ENCODE measurements around the gene SDHAF1. TPM values are rescaled to one million over a fixed set of nuclear protein-coding genes. Genes with fewer than 3 reads are reported as not detected.
"Not testable (repeated sequence)": the region's sequence is repeated elsewhere in the genome, so short reads cannot be mapped to it uniquely, and the experiment has no call there.

Gene SDHAF1
- total RNA-seq, 1 donor: 8.3 TPM

DNA sequence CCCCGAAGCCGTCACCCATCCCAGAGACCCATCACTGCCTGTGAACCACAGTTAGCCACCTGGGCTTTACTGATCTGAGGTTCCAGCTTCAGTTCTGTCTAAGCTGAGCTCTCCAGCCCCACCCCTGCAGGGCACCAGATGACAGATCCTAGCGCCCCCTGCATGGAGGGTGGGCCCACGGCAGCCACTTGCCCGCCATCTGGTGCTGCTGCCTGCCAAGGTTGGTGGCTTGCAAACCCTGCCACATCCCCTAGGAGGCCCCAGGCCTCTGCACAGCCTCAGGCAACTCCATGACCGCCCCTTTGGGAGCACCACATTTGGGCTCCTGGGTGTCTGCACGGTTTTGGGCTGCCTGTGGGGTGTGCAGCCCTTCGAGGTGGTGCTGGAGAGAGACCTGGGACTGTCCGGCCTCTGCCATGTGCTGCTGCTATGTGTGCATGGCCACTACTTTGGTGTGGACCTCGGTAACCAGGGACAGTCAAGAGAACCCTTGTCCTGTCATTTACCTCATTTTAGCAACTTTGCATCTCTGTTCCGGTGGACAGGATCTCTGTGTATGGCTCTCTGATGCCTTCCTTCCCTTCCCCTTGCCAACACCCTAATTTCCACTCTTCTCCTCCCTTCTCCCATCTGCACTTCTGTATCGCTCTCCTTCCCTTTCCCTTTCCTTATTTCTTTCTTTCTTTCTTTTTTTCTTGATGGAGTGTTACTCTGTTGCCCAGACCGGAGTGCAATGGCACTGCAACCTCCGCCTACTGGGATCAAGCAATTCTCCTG is 17.4 kb upstream of the SDHAF1 start:
- no peaks in the 10 kb centered on the region for H3K4me1 ChIP-seq (ENCODE audit: insufficient read depth, low read length)
- H3K27me3 ChIP-seq (ENCODE audit: insufficient read depth, low read length): no peaks in the 10 kb centered on the region
- H3K9me3 ChIP-seq (ENCODE audit: low read depth, low read length): no peaks in the 10 kb centered on the region
- H3K4me3 ChIP-seq (ENCODE audit: low read length): no peak overlapping the region

DNA sequence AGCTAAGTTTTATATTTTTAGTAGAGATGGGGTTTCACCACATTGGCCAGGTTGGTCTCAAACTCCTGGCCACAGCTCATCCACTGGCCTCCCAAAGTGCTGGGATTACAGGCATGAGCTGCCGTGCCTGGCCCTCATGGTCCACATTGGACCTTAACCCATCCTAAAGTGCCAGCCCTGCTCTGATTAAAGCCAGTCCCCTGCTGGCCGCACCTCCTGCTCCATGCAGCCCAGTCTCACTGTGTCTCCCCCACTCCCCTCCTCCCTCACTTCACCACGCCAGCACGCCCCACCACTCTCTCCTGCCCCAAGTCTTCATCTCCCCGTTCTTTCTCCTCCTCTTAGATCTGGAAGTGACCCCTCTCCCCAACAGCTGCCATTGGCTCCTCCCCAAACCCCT is 16.7 kb upstream of the SDHAF1 start:
- H3K4me1 ChIP-seq (ENCODE audit: insufficient read depth, low read length): no peaks in the 10 kb centered on the region
- no peaks in the 10 kb centered on the region for H3K9me3 ChIP-seq (ENCODE audit: low read depth, low read length)
- no peak overlapping the region for H3K4me3 ChIP-seq (ENCODE audit: low read length)
- no peaks in the 10 kb centered on the region for H3K27me3 ChIP-seq (ENCODE audit: insufficient read depth, low read length)

DNA sequence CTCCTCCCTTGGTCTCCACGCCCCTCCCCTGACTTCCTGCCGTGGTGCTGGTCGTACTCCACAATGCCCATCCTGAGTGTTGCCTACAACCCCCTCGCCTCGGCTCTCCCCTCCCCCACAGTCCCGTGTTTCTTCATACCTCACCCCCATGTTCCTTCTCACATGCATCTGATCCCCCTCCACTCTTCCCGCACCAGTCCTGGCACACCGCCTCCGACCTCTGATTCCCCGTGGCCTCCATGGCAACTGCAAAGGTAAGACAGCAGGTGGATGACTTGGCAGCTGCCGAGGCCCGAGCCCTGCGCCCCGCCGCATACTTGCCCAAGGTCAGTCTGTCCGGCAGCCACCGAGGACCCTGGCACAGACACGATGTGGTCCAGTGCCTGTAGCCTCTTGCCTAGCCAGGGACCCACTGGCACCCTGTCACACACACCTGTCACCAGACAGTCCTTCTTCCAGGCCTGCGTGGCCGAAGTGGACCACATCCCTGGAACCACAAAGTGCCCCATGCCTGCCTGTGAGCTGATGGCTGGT is 16.1 kb upstream of the SDHAF1 start:
- Histone ChIP-seq H3K27me3 (ENCODE audit: insufficient read depth, low read length) (no peaks in the 10 kb centered on the region), H3K4me1 (ENCODE audit: insufficient read depth, low read length) (no peaks in the 10 kb centered on the region), H3K9me3 (ENCODE audit: low read depth, low read length) (no peaks in the 10 kb centered on the region), H3K4me3 (ENCODE audit: low read length) (no peak overlapping the region)

DNA sequence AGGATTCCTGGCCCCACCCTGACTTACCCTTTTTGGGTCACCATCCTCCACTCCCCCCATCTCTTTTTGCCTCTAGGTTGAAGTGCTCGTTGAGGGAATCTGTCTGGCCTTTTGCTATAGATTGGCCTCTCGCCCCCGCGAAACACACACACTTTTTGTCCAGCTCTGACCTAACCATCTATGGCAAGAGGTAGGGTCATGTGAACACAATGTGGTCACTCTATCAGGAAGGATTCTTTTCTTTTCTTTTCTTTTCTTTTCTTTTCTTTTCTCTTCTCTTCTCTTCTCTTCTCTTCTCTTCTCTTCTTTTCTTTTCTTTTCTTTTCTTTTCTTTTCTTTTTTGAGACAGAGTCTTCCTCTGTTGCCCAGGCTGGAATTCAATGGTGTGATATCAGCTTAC is 14.0 kb upstream of the SDHAF1 start:
- not testable (repeated sequence) for H3K9me3 ChIP-seq (ENCODE audit: low read depth, low read length); H3K27me3 ChIP-seq (ENCODE audit: insufficient read depth, low read length); H3K4me1 ChIP-seq (ENCODE audit: insufficient read depth, low read length); H3K4me3 ChIP-seq (ENCODE audit: low read length)

DNA sequence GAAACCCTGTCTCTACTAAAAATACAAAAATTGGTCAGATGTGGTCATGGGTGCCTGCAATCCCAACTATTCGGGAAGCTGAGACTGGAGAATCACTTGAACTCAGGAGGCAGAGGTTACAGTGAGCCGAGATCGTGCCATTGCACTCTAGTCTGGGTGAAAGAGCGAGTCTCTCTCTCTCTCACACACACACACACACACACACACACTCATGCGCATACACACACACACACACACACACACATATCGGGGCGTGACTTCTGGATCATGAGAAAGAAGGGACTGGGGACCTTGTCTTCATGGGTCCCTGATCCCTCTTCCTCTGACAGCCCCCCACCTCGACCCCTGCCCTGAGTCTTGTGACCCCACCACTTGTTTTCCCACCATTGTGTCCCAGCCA is 11.8 kb upstream of the SDHAF1 start:
- Histone ChIP-seq H3K4me3 (ENCODE audit: low read length) (no peak overlapping the region), H3K27me3 (ENCODE audit: insufficient read depth, low read length) (peaks cover 3% of the 10 kb centered on the region)

DNA sequence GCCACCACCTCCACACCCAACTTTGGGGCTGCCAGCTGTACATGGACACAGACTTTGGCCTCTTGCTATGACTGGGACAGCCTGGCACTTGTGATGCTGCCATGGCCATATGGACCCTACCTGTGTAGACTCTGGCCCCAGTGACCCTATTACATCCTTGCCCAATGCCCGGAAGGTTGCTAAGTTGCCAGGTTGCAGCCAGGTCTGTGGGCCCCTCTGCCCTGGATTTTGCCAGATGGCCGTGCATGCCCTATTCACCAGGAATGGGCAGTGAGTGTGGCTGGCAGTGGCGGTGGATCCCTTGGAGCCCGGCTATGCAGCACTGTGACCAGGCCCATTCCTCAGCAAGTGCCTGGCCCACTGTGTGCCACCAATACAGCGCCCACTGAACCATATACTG is 8.9 kb upstream of the SDHAF1 start:
- H3K9me3 ChIP-seq (ENCODE audit: low read depth, low read length): no peaks in the 10 kb centered on the region
- H3K4me1 ChIP-seq (ENCODE audit: insufficient read depth, low read length): peaks cover 6% of the 10 kb centered on the region
- no peak overlapping the region for H3K4me3 ChIP-seq (ENCODE audit: low read length)
- peaks cover 3% of the 10 kb centered on the region for H3K27me3 ChIP-seq (ENCODE audit: insufficient read depth, low read length)

More for the DNA sequence above, 11.8 kb upstream of the SDHAF1 start:
- H3K4me1 ChIP-seq (ENCODE audit: insufficient read depth, low read length): peaks cover 6% of the 10 kb centered on the region
- no peaks in the 10 kb centered on the region for H3K9me3 ChIP-seq (ENCODE audit: low read depth, low read length)

DNA sequence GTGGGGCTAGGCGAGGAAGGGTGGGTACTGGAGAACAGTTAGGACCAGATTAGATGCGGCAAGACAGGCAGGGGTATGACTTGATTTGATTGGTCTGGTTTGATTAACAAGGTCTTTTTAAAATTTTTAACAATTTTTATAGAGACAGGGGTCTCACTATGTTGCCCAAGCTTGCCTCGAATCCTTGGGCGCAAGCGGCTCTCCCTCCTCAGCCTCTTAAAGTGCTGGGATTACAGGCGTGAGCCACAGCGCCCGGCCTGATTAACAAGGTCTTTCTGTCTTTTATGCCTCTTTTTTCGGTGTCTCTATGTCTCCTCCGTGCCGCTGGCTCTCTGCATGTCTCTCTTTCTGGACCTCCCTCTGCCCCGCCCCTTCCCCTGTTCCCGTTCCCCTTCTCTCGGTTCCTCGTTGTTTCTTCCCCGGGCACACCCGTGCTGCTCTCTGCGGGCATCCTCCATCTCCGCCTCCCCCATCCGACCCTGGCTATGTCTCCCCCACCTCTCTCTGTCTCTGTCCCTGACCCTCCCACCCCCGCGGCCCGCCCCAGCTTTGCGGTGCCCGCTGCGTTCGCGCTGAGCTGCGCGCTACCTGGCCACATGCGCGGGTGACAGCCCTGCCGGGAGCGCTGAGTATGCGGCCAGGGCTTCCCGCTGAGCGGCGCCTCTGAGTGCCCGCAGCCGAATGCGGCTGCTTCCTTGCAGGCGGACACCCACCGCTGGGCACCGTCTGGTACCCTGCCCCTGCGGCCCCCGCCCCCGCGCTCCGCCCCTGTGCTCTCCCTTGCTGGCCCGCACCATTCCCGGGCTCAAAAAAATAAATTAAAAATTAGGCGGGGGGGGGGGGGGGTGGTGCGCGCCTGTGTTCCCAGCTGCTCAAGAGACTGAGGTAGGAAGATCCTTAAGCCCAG is 8.1 kb upstream of the SDHAF1 start:
- Histone ChIP-seq H3K27me3 (ENCODE audit: insufficient read depth, low read length) (peaks cover 3% of the 10 kb centered on the region), H3K4me3 (ENCODE audit: low read length) (no peak overlapping the region), H3K9me3 (ENCODE audit: low read depth, low read length) (no peaks in the 10 kb centered on the region)

DNA sequence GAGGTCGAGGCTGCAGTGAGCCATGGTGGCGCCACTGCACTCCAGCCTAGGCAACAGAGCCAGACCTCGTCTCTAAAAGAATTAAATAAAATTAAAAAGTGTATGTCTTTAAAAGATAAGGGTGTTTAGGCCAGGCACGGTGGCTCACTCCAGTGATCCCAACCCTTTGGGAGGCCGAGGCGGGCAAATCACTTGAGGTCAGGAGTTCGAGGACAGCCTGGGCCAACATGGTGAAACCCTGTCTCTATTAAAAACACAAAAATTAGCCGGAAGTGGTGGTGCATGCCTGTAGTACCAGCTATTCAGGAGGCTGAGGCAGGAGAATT is 7.5 kb upstream of the SDHAF1 start:
- no peaks in the 10 kb centered on the region for H3K9me3 ChIP-seq (ENCODE audit: low read depth, low read length)
- peaks cover 6% of the 10 kb centered on the region for H3K4me1 ChIP-seq (ENCODE audit: insufficient read depth, low read length)
- peaks cover 3% of the 10 kb centered on the region for H3K27me3 ChIP-seq (ENCODE audit: insufficient read depth, low read length)
- H3K4me3 ChIP-seq (ENCODE audit: low read length): no peak overlapping the region

More for the DNA sequence above, 8.1 kb upstream of the SDHAF1 start:
- peaks cover 6% of the 10 kb centered on the region for H3K4me1 ChIP-seq (ENCODE audit: insufficient read depth, low read length)

DNA sequence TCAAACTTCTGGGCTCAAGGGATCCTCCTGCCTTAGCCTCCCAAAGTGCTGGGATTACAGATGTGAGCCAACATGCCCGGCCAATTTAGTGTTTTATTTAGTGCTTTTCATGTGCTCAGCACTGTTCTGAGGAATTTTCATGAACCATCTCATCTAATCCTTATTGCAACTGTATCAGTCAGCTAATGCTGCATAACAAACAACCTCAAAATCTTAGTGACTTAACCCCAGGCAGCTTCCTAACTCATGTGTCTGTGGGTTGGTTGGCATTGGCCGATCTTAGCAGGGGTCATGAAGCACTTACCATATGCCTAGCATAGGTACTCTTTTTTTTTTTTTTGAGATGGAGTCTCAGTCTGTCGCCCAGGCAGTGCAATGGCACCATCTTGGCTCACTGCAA is 6.2 kb upstream of the SDHAF1 start:
- Histone ChIP-seq H3K4me3 (ENCODE audit: low read length) (no peak overlapping the region), H3K9me3 (ENCODE audit: low read depth, low read length) (no peaks in the 10 kb centered on the region), H3K27me3 (ENCODE audit: insufficient read depth, low read length) (peaks cover 3% of the 10 kb centered on the region), H3K4me1 (ENCODE audit: insufficient read depth, low read length) (peaks cover 7% of the 10 kb centered on the region)

DNA sequence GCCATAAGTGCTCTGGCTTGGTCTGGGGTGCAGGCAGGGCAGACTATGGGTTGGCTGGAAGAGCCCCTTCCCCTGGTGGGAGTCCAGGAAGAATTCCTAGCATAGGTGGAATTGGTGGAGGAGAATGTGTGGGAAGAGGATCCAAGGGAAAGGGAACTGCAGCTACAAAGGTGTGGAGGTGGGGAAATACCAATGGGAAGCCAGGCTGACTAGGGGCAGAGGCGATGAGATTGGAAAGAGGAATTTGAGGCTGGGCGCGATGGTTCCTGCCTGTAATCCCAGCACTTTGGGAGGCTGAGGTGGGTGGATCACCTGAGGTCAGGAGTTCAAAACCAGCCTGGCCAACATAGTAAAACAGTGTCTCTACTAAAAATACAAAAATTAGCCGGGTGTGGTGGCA is 4.8 kb upstream of the SDHAF1 start:
- no peak overlapping the region for H3K4me3 ChIP-seq (ENCODE audit: low read length)
- no peaks in the 10 kb centered on the region for H3K9me3 ChIP-seq (ENCODE audit: low read depth, low read length)
- H3K27me3 ChIP-seq (ENCODE audit: insufficient read depth, low read length): peaks cover 3% of the 10 kb centered on the region
- H3K4me1 ChIP-seq (ENCODE audit: insufficient read depth, low read length): peaks cover 17% of the 10 kb centered on the region

DNA sequence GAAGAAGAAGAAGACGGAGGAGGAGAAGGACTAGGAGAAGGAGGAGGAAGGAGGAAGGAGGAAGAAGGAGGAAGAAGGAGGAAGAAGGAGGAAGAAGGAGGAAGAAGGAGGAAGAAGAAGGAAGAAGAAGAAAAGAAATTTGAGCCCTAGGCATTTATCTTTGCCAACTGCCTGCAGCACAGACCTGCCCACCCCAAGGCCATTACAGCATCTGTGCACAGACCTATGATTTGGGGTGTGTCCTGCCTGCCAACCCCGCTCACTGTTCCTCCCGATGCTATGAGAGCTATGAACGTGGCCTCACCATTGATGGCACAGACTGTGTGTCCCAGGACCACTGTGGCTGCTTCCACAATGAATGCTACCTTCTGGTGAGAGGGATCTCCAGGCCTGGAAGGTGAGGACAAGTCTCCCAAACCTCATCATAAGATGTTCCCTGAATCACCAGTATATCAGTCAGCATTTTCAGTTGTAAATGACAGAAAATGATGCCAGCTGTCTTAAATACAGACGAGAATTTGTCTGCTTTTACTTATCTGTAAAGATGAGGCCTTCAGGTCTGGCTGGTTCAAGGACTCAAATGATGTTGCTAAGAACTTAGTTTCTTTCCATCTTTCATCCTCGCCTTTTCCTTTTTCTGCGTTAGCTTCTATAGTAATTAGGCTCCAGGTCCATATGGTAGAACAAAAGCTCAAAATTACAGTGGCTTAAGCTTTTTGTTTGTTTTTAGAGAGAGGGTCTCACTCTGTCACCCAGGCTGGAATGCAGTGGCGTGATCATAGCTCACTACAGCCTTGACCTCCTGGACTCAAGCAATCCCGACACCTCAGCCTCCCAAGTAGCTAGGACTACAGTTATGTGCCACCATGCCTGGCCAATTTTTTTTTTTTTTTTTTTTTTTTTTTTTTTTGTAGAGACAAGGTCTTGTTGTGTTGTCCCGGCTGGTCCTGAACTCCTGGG is 3.9 kb upstream of the SDHAF1 start:
- Histone ChIP-seq H3K27me3 (ENCODE audit: insufficient read depth, low read length) (no peaks in the 10 kb centered on the region), H3K4me3 (ENCODE audit: low read length) (no peak overlapping the region), H3K9me3 (ENCODE audit: low read depth, low read length) (no peaks in the 10 kb centered on the region), H3K4me1 (ENCODE audit: insufficient read depth, low read length) (peaks cover 25% of the 10 kb centered on the region)

DNA sequence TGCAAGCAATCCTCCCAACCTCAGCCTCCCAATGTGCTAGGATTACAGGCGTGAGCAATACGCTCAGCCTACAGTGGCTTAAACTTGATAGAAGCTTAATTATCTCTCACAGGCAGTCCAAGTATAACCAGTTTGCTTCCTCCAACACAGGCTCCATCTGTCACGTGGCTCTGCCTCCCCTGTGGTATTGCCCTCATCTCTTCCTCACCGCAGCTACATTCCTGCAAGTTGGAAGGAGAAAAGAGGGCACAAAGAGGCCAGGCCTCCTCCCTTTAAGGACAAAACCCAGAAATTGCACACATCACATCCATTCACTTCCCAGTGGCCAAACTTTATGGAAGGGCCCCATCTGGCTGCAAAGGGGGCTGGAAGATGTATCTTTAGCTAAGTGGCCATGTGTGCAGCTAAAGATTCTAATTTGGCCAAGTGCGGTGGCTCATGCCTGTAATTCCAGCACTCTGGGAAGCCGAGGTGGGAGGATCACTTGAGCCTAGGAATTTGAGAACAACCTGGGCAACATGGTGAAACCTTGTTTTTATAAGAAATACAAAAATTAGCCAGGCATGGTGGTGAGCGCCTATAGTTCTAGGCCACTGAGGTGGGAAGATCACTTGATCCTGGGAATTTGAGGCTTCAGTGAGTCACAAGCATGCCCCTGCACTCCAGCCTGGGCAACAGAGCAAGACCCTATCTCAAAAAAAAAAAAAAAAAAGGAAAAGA is 3.1 kb upstream of the SDHAF1 start:
- Histone ChIP-seq H3K4me3 (ENCODE audit: low read length) (no peak overlapping the region), H3K27me3 (ENCODE audit: insufficient read depth, low read length) (no peaks in the 10 kb centered on the region), H3K4me1 (ENCODE audit: insufficient read depth, low read length) (peaks cover 27% of the 10 kb centered on the region), H3K9me3 (ENCODE audit: low read depth, low read length) (no peaks in the 10 kb centered on the region)

DNA sequence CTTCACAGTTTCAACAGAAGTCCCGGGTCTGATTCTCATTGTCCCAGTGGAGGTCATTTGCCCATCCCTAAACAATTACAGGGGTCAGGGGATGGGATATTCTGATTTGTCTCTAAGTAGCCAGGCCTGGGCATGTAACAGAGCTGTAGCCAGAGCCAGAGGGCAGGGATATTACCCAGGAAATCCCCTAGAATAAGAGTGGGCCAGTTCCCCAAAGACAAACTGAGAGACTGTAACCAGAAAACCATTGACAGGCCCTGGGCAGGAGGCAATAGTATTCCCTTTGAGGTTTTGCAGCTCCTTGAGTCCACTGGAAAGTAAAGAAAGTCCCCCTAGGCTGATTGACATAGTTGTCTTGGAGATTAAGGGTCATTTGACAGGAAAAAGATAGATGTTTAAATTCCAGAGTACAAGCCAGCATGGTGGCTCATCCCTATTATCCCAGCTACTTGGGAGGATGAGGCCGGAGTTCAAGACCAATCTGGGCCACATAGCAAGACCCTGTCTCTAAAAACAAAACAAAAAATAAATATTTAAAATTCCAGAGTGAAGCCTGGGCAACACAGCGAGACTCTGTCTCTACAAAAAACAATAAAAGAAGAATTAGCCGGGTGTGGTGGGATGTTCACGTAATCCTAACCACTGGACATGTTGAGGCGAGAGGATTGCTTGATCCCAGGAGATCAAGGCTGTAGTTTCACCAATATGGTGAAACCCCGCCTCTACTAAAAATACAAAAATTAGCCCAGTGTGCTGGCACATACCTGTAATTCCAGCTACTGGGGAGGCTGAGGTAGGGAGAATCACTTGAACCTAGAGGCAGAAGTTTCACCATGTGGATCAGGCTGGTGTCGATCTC is 1.9 kb upstream of the SDHAF1 start:
- Histone ChIP-seq H3K4me1 (ENCODE audit: insufficient read depth, low read length) (peaks cover 29% of the 10 kb centered on the region), H3K27me3 (ENCODE audit: insufficient read depth, low read length) (no peaks in the 10 kb centered on the region), H3K9me3 (ENCODE audit: low read depth, low read length) (no peaks in the 10 kb centered on the region), H3K4me3 (ENCODE audit: low read length) (no peak overlapping the region)
